ENCODE data around the gene UBL4B.
A peak's percentile ranks its signal among the peaks of the same experiment; 100 is the strongest.

UBL4B gene

DNA sequence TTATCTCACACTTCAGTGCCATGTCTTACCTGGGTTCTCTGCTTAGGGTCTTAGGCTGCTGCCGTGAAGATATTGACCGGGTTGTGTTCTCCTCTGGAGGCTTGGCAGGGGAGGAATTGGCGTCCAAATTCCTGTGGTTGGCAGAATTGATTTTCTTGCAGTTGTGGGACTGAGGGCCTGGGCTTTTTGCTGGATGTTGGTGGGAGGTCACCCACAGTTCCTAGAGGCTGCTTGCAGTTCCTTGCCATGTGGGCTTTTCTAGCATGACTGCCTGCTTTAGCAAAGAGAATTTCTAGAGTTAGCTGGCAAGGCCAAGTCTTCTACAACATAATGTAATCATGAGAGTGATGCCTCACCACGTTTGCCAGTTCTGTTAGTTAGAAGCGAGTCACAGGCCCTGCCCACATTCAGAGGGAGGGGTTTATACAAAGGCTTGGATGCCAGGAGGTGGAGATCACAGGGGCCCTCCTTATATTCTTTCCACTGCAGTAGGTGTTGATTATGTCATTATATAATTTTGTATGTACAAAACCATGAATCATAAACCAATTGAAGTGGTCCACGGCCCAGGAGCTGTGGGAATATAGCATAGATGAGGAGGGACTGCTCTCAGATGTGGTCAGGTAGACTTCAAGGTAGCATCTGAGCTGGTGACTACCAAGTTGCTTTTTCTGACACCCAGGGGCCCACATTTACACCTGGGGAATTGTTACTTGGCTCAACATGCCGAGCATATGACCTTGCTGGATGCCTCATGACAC is 6.6 kb downstream of the UBL4B start:
- DNase-seq = no peak

DNA sequence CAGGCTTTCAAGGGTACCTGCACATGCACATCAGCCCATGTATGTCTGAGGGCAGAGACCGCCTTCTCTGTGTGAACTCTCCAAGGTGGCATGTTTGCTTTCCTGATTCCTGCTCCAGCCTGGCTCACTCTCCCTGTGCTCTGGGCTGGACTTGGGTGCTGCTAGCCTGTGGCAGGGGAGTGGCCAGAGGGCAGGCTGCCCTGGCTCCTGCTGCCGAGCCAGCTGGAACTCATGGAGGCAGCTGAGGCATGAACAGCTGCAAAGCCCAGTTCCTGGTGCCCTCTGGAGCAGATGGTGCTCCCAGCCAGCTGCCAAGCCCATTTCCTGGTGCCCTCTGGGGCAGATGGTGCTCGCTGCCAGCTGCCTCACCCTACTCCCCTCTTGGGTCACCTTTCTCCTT is 7.6 kb downstream of the UBL4B start:
- peak; percentile 56 for DNase-seq

DNA sequence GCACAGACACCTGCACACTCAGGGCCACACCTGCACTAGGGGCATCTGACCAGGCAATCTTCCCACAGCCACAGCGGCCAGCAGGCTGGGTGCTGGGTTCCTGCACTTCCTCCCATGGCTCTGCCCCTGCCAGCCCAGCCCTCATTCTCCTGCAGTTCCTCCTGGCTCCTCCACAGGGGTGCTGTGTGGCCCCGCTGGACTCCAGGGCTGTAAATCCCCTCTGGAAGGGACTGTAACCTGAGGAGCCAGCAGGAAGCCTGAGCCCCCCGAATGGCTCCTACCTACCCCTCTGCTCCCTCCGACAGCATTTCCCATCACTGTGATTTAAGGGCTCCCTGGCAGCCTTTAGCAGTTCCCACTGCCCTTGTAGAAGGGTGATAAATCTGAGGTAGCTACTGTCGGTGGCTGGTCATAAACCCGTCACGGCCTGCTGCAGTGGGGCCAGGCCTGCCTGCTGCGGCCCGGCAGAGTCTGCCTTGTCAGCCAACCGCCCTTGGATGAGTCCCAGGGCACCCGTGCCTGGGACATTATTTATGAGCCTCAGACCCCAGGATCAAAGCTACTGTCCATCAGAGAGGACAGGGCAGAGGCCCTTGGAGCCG is 8.8 kb downstream of the UBL4B start:
- no peak for DNase-seq

DNA sequence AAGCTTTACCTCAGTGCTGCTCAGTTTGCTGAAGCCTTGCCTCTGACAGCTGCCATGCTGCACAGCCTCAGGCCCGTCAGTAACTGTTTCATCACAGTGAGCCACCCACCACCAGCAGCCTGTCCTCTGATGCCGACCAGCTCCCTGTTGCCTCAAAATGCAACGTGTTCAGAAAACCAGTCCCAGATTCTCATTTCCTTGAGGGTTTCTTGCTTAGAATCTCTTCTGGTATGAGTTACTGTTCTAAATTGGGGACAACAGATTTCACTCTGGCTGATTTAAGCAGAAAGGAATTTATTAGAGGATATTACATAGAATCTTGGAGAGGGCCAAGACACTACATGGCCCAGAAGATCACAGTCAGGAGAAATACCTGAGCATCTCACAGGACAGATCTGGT is 11.0 kb downstream of the UBL4B start:
- DNase-seq = no peak

DNA sequence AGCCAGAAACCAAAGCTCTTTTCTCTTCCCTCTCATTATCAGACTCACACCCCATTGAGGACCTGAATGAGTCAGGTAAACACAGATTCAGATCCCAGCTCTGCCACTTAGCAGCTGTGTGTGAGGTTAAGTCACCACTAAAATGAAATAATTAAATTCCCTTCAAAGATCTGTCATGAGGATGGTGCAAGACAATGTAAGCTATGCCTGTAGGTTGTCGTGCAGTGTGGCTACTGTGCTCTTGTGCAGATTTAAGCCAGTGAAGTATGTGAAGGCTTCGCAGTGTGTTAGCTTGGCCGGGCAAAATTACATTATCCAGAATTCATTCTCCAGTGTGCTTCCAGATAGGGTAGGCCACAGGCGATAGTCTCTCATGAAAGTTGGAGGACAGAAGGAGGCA is 13.6 kb downstream of the UBL4B start:
- no peak for DNase-seq

DNA sequence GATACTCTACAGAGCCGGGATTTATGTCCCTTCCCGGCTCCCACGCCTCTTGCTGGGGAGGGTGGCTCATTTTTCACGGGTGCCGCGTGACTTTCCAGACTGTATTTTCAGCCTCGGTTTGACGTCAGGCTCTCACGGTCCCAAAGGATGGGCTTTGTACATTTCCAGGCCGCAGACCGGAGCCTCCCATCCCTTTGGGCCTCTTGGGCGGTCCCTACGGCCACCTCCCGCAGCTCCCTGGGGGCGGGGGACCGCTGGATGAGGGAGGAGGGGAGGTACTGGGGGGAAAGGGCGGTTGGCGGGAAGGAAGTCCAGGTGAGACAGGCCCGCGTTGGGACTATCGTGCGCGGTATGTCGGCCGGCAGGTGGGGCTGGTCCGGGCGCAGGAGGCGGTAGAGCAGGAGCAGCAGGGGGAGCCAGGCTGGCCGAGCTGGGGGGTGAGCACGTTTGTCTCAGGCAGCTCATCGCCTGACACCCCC is 17.9 kb downstream of the UBL4B start:
- DNase-seq = no peak

DNA sequence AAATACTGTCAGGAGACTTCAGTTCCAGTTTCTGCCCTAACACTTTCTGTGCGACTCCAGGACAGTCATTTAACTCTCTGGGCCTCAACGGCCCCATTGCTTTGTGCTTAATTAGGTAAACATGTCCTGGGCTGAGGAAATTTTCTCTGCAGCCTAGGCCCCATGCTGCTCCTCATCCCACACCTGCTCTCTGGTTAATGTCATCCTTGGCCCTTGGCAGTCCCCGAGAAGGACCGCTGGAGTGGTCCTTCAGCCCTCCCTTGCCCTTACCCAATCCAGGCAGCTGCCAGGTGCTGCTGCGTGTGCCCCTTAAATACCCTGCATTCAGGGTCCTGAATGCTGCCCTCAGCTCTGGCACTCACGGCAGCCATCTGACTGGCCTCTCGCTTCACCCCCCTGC is 18.7 kb downstream of the UBL4B start:
- no peak for DNase-seq

DNA sequence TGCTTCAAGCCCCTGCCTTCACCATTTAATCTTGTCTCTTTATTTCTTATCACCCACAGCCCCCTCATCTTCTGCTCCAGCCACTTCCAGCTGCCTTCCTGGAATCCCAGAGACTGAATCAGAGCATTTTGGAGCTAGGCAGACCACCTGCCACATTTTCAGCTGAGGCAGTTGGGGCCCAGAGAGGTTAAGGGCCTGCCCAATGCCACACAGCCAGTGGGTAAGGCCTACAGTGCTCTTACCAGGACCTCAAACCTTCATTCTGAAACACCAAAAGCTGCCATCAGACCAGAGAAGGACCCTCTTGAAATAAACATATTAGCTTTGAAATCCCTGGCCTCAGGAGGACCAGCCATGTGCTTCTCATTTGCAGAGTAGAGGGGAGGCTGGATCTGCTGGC is 20.4 kb downstream of the UBL4B start:
- DNase-seq = no peak

DNA sequence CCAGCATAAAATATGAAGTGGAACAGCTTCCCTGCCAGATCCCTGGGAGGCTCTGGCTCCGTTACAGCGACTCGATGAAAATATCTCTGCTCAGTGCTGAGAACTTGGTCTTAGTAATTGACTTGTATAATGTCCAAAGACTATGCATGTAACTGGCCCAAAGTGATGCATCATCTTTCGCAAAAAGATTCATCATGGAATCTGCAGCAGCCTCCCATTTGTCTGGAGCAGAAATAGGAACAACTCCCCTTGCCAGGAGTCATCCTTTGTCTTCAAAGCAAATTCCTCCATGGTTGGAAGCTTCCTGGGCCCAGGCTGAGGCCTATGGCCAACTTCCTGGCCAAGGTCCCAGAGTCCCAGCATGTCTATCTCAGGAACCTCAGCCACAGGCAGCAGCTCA is 21.2 kb downstream of the UBL4B start:
- DNase-seq = no peak

DNA sequence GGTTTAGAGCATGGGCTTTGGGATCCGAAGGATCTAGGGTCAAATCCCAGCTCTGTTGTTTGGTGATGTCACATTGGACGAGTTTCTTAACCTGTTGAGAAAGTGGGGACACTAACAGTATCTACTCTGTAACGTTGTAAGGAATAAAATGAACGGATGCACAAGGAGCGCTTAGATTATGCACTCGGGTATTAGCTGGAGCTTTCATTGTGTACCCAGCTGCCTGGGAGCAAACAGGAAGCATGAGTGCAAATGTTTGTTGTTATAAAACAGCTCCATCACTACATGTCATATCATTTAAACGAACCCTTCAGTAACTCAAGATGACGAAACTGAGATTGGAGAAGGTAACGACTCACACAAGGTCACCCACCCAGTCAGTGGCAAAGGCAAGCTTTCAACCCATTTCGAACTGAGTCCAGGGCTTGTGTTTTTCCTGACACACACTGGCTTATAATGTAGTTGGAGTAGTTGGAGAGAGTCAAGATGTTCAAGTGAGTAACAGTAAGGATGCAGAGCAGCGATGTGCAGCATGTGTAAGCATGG is 21.9 kb downstream of the UBL4B start:
- no peak for DNase-seq

DNA sequence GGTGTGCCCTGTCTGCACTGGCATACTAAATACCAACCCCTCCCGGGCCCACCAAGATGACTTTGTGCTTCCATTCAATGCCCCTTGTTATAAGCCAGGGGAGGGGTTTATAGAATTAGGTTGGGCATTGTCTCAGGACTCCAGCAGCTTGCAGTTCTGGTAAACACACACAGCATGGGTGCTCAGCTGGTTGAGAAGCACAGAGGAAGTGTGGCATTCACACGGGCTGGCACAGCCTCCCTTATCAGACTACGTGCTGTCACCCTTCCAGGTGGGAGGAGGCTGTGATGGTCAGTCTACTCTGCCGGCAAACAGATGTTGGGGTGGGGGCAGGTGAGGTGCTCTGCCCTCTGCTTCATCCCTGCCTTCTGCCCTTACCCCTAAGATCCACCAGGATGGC is 23.0 kb downstream of the UBL4B start:
- DNase-seq = no peak

DNA sequence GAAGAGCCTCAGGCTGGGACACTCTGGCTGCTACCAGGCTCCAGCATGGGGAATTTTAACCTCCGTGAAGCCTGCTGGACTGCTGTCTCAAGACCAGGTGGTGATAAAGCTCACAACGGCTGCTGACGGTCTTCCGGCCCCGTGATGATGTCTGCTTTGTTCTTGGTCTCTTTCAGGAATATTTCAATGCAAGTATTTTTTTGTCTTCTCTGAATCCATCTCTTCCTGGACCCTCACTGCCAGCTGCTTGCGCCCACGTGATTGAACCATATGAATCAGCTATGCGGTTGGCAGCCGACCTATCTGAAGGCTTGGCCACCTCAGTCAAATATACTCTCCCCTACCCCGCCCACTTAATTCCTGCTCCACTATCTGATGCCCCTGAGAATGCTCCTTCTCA is 23.4 kb downstream of the UBL4B start:
- DNase-seq = no peak

DNA sequence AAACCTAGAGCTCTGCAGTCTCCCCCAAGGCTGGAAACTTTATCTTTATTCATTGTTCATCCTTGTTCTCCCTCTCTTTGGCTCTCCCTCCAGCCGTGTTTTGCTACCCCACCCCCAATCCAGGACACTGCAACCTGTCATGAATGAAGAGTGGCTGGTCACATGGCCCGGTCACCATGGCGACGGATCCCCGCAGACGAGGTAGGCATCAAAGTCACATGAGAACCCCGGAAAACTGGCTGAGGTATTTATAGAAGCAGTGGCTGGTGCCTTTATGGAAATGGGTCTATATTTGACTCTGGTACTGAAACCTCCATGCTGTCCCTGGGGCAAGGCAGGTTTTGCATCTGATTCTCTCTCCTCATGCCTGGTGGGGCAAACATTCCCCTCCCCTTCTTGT is 24.7 kb downstream of the UBL4B start:
- DNase-seq = peak; percentile 94

DNA sequence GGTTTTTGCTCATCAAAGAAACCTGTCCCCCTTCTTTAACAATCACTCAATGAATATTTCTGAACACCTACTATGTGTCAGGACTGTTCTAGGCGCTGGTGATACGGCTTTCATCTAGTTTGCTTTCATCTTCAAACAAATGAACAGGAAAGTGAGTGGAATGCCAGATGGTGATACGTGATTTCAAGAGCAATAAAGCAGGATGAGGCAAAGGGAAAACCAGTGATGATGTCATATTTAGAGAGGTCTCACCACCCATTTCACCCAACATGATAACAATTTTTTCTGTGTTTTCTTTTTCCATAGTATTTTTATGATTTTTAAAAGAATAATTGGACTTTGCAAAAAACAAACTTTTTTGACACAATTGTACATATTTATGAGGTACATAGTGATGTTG is 26.7 kb downstream of the UBL4B start:
- DNase-seq = peak; percentile 40

DNA sequence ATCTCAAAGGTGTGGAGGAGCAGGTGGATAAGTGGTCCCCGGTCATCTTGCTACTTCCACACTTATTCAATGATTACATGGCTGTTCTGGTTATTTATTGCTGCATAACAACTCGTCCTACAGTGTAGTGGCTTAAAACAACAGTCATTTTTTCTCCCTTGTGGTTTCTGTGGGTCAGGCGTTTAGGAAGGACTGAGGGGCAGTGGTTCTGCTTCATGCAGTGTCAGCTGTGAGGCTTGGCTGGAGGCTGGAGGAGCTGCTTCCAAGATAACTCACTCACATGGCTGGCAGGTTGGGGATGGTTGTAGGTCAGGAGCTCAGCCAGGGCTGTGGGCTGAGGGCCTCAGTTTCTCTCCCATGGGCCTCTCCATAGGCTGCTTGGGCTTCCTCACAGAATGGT is 32.1 kb downstream of the UBL4B start:
- no peak for DNase-seq

DNA sequence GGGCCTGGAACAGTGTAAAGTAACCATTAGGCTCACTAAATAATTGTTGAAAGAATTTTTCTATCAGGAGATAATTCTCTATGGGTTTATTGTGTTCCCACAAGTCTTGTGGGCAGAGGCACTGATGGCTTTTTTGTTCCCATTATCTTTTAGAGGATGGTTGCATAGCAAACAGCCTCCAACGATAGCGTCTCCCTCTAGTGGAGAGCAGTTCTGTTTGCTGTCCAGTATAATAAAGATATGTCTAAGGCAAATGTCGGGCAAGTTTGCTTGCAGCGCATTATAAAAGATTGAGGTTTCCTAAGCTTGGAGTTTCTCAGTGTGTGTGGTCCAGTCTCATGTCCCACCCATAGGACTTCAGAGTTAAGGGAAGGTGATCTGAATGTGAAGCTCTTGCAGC is 36.7 kb downstream of the UBL4B start:
- no peak for DNase-seq

DNA sequence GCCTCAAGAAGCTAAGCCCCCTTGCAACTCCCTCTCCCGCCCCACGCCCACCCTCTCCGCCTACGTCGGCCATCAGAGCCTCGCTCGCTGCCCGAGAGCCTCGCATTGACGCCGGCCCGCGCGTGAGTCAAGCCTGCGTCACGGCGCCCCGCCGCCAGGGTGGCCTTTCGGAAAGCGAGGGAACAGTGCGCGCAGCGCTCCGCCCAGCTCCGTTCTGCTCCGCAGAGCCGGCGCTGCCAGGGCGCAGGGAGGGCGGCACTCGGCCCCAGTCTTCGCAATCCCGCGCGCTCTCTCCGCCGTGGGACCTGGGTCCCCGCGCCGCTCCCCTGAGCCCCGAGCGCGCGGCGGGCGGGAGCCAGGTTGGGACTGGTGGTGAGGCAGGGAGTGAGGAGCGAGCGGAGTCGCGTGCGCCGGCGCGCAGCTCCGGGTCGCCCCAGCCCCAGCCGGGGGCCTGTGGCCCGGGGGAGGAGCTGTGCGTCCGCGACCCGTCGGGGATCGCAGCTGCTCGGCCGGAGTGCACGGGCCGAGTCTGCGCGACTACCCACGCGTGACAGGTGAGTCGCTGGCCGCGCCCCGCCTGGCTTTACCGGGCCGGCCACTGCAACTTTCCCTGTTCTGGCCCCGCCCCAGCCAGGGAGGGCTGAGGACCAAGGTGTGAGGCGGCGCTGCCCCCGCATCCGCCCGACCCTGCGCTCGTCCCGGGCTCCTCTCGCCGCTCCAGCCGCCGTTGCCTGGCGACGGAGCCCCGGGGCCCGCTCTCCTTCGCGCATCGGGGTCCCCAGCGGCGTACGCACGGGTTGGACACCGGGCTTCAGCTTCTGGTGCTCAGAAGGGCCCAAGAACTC is 38.3 kb downstream of the UBL4B start, which contains the start of gene SLC6A17:
SLC6A17 (plus strand) TSS at position 165 of the 845 bp plus-strand sequence. CDS start 16,436 bp downstream, outside the sequence.
- DNase-seq = peak; percentile 67

DNA sequence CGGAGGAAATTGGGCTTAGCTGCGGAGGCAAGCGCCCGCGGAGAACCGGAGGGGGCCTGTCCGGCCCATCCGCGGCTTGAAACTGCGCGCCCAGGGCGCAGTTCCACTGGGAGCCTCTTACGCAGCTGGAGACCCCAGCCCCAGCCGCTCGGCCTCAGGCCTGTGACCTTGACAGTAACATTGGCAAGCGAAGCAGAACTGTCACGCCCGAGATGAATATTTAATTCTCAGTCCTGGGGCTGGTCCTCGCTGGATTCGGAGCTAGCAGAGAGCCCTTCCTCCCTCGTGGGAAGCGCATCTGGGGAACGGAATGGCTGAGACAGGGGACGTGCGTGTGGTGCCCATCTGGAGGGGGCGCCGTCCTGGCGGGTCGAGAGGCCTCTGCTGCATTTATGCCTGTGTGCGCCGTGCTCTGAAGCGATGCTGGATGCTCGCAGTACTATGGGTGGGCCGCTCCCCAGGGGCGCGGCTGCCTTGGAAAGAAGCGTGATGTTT is 39.0 kb downstream of the UBL4B start:
- DNase-seq = no peak

DNA sequence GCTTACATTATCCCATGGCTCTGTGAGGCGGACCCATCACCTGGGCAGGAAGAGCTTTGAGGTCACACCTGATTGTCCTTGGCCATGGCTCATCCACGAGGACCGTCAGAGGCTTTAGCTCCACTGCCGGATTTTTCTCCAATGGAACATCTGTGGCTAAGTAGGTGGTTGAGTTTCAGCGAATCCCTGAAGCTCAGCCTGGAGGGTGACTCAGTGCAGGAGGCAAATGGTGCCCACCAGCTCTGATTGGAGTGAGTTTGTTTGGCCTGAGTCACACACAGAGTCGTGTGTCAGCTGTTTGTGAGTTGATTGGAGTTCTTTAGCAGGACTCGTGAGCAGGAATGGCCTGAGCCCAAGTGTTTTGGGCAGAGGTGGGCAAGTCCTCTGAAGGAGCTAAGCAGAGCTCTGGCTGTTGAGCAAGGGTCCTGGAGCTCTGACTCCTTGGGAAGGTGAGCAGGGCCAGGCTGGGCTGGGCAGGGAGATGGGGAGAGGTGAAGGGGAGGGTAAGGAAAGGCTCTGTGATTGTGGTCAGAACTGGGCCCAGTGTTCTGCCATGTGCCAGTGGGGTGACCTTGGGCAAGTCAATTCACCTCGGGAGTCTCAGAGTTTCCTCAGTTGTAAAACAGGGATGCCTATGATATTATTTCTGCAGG is 40.0 kb downstream of the UBL4B start:
- DNase-seq = no peak

DNA sequence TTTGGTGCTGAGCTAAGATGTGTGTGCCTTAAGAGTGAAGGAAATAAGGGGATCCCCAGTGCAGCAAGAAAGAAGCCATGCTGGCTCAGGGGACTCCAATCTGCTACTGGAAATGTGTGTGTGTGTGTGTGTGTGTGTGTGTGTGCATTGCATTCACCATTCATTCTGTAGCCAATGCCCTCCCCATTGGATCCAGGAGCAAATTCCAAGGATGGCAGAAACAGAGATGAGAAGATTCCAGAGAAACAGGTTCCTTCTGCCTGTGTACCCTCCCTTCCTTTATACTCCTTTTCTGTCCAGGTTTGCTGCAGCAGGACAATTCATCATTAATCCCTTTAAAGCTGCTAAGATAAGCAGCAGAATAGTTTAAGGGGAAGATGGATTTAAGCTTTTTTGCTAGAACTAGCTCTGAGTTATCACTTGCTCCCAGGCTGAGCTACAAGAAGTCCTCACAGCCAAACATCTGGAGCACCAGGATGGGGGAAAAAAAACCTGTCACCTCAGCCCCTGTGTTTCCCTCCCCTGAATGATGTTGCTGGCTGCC is 41.2 kb downstream of the UBL4B start:
- DNase-seq = no peak

DNA sequence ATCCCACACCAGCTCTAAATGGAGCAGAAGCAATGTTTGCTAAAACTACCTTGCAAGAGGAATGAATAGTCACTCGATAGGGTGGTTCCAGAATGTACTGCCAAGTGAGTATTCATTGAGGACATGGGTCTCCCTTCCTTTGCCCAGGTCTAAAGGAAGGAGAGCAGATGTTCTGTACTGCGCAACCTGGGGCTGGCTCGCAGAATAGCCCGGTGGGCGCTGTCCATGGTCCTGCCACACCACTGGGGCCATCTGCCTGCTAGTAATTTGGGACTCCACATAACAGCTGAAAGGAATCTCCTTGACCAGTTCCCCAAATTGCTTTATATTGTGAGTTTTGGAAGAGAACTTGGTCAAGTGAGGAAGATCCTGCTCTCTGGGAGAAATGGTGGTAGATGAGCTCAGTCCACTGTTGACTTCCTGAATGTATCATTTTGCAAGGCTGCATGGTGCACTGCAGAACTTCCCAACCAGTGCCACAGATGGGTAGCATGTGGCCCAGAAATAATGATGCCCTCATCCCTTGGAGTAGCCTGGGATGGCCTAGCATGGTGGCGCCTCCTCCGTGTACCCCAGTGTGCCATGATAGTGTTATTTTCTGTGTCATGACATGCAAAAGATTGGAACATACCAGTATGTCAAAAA is 43.8 kb downstream of the UBL4B start:
- DNase-seq = no peak

DNA sequence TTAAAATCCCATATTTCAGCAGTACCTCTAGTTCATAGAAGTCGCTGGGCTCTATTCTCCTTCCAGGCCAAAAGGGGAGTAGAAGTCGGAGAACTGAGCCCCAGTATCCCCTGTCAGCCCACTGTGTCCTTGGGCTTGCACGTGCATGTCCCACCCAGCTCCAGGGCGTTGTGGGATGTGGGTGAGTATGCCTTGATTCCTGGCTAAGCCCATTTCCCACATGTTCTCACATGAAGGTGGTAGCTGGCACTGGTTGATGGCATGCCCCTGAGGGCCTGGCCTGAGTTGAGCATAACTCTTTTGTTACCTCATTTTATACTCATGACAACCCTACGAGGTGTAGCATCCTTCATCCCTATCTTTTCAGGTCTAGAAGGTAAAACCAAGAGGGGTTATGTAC is 46.0 kb downstream of the UBL4B start:
- no peak for DNase-seq
